HCT116 (cell line): ENCODE data around the gene EVI5L.

Source experiments
- CTCF ChIP-seq, 3 experiments: fragments of 200-600 bp in 1 of 3; sonication (generic) in 1 of 3; IDR thresholded peaks in 2 of 3; conservative IDR thresholded peaks in 1 of 3; 2 replicates each; pipeline ENCODE4 v1.5.1; 2012 to 2017; ENCODE audit warnings: low read depth in 2 of 3, low read length in 2 of 3, antibody characterized with exemption in 1 of 3, borderline replicate concordance in 1 of 3, control low read depth in 1 of 3, mild to moderate bottlenecking in 1 of 3, mixed read lengths in 1 of 3, mixed run types in 1 of 3, moderate library complexity in 1 of 3; ENCODE audit not compliant: insufficient read depth in 1 of 3
- EZH2phosphoT487 ChIP-seq: fragments of 200-600 bp; IDR thresholded peaks from 2 replicates; pipeline ENCODE4 v1.6.1; 2018; ENCODE audit warnings: antibody characterized with exemption, borderline replicate concordance

- no peak for TF ChIP-seq CTCF (IDR thresholded peaks at IDR 0.05 in 2 of 3, conservative IDR thresholded peaks at IDR 0.05 in 1 of 3; ENCODE audit: borderline replicate concordance in 1 of 3, insufficient read depth in 1 of 3, low read depth in 2 of 3, low read length in 2 of 3)
- no peak for TF ChIP-seq EZH2phosphoT487
Observed at GRCh38 chr19:7885818-7886217, 55.8 kb downstream of the EVI5L start.
